Progenitor cell of endocrine pancreas (in vitro differentiated cells): ENCODE results near the gene FBXO36. TPM values are rescaled to one million over a fixed set of nuclear protein-coding genes. Genes with fewer than 3 reads are reported as not detected.
A peak's percentile ranks its signal among the peaks of the same experiment; 100 is the strongest.

Experiments
- DNase-seq: peaks from one replicate; pipeline ENCODE4 v3.0.0; 2021; ENCODE audit warnings: low spot score; ENCODE audit not compliant: unreplicated experiment
- H3K27ac Mint-ChIP-seq: 2 replicates; pipeline ENCODE4 v1.8.0; 2021; ENCODE audit warnings: mild to moderate bottlenecking, moderate library complexity, mixed read lengths
- H3K27me3 Mint-ChIP-seq: 2 replicates; pipeline ENCODE4 v1.8.0; 2021; ENCODE audit warnings: mixed read lengths
- H3K36me3 Mint-ChIP-seq: 2 replicates; pipeline ENCODE4 v1.8.0; 2022; ENCODE audit warnings: mixed read lengths; ENCODE audit not compliant: insufficient read depth
- H3K4me1 Mint-ChIP-seq: 2 replicates; pipeline ENCODE4 v1.8.0; 2021; ENCODE audit warnings: low read depth, mixed read lengths
- H3K4me3 Mint-ChIP-seq: 2 replicates; pipeline ENCODE4 v1.8.0; 2021; ENCODE audit warnings: low read depth, mild to moderate bottlenecking, moderate library complexity, mixed read lengths
- H3K9me3 Mint-ChIP-seq: 2 replicates; pipeline ENCODE4 v1.8.0; 2021; ENCODE audit warnings: low read depth, mixed read lengths
- CTCF ChIP-seq: fragments of 200-600 bp; sonication (generic); IDR thresholded peaks from one replicate; pipeline ENCODE4 v1.5.0; 2021; ENCODE audit warnings: antibody characterized with exemption, mild to moderate bottlenecking; ENCODE audit not compliant: unreplicated experiment
- total RNA-seq: library from RNA; stranded (reverse); gene quantifications from 2 replicates; pipeline ENCODE4 v1.2.1, GENCODE V29; 2021

Gene FBXO36
- total RNA-seq, 1 donor from 2014 or later, result 4.0 TPM

DNA sequence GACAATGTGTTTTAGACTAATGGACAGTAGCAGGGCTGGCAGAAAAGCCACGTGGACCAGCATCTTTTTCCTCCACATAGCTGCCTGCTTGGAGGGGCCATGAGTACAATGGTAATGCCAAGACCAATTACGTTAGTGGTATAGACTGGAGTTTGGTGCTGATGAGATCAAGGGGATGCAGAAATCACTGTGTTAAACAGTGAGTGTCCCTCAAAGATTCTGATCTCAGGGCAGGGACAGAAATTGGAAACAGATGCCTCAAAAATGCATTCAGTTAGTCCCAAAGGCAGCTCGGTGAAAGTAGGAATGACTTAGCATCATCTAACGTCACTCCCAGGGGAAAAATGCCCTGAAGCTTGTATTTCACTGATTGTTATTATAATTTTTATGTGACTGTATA, 74.0 kb downstream of the FBXO36 start:
- Mint-ChIP-seq H3K9me3 (no peaks in the 10 kb centered on the region), H3K36me3 (peaks cover 6% of the 10 kb centered on the region), H3K27me3 (no peaks in the 10 kb centered on the region), H3K4me1 (no peaks in the 10 kb centered on the region), H3K27ac (no peak overlapping the region), H3K4me3 (no peak overlapping the region)
- no peak for DNase-seq
- TF ChIP-seq CTCF, result no peak

- H3K4me1 Mint-ChIP-seq, result no peaks in the 10 kb centered on the region
- no peak for DNase-seq
- H3K4me3 Mint-ChIP-seq, result no peak overlapping the region
- H3K9me3 Mint-ChIP-seq, result no peaks in the 10 kb centered on the region
- peaks cover 7% of the 10 kb centered on the region for H3K36me3 Mint-ChIP-seq
- no peak overlapping the region for H3K27ac Mint-ChIP-seq
- no peaks in the 10 kb centered on the region for H3K27me3 Mint-ChIP-seq
- TF ChIP-seq CTCF, result no peak
Measured at GRCh38 chr2:229997565-229997964, 75.3 kb downstream of the FBXO36 start.

DNA sequence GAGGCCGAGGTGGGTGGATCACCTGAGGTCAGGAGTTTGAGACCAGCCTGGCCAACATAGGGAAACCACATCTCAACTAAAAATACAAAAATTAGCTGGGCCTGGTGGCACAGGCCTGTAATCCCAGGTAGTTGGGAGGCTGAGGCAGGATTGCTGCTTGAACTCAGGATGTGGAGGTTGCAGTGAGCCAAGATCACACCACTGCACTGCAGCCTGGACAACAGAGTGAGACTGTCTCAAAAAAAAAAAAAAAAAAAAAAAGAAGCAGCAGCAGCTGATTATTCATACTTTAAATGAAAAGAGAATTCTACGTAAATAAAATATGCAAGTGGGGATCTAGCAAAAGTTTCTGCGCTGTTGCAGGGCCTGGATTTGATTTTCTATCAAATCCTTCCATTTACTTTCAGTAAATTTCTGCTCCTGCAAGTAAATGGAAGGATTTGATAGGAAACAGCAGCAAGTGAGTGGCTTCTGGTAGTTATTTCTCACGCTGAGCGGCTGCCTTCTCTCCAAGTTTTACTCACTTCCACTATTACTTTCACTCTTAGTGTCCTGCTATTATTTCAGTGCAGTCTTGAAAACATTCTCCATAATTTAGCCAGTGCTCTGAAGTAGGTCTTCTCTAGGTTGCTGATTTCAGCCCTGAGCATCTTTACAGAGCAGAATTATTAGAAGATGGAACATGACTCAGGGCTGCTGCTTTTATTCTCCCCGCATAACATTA, 78.0 kb downstream of the FBXO36 start:
- no peak overlapping the region for H3K27ac Mint-ChIP-seq
- peaks cover 8% of the 10 kb centered on the region for H3K36me3 Mint-ChIP-seq
- no peak for TF ChIP-seq CTCF
- no peaks in the 10 kb centered on the region for H3K27me3 Mint-ChIP-seq
- no peaks in the 10 kb centered on the region for H3K4me1 Mint-ChIP-seq
- H3K4me3 Mint-ChIP-seq, result no peak overlapping the region
- H3K9me3 Mint-ChIP-seq, result no peaks in the 10 kb centered on the region
- DNase-seq, result no peak

- TF ChIP-seq CTCF, result peak; percentile 76
- no peaks in the 10 kb centered on the region for H3K36me3 Mint-ChIP-seq
- no peaks in the 10 kb centered on the region for H3K27me3 Mint-ChIP-seq
- H3K9me3 Mint-ChIP-seq, result no peaks in the 10 kb centered on the region
- peak; percentile 48 for DNase-seq
- no peak overlapping the region for H3K27ac Mint-ChIP-seq
- peaks cover 4% of the 10 kb centered on the region for H3K4me1 Mint-ChIP-seq
- H3K4me3 Mint-ChIP-seq, result no peak overlapping the region
Measured at GRCh38 chr2:230007931-230008707, 85.8 kb downstream of the FBXO36 start.

DNA sequence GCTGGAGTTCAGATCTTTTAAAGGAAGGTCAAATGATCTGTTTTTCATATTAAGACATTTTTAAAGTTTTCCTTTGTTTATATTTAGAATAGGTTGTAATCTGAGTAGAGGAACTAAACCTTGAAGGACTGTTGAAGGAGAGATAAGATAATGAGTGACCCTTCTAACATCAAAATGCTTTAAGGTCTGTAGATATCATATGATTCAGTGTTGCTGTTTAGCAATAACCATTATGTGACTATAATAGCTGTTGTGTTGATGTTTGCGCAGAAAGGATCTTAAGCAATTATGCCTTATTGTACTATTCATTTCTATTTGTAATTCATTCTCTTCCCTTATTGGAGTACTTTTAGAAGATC, 86.4 kb downstream of the FBXO36 start:
- no peaks in the 10 kb centered on the region for H3K9me3 Mint-ChIP-seq
- no peak overlapping the region for H3K4me3 Mint-ChIP-seq
- H3K36me3 Mint-ChIP-seq, result no peaks in the 10 kb centered on the region
- DNase-seq, result no peak
- no peak for TF ChIP-seq CTCF
- H3K4me1 Mint-ChIP-seq, result peaks cover 4% of the 10 kb centered on the region
- no peaks in the 10 kb centered on the region for H3K27me3 Mint-ChIP-seq
- peak overlapping the region; percentile 7 for H3K27ac Mint-ChIP-seq
